ENCODE measurements around the gene RPL21. TPM values are rescaled to one million over a fixed set of nuclear protein-coding genes. Genes with fewer than 3 reads are reported as not detected.

Gene RPL21
- total and polyA plus RNA-seq, 12 donors: 498 to 1,188 (median 598) TPM

DNA sequence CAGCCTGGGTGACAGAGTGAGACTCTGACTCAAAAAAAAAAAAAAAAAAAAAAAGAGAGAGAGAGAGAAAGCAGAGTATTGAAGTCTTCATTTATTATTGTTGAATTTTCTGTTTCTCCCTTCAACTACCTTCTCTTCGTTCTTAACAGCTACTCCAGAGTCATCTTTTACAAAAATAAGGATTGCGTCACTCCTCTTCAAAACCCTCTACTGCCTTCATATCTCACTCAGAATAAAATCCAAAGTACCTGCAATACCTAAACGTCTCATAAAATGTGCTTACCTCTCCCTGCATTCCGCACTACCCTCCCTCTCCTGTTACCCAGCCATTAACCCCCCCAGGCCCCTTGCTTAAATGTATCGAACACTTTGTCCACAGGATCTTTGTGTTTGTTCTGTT is 17.4 kb upstream of the RPL21 start:
- DNase-seq (no peak), ATAC-seq (no peak)
- Histone ChIP-seq H3K4me3 (no peak overlapping the region), H3K27ac (no peak overlapping the region), H3K27me3 (no peaks in the 10 kb centered on the region), H3K4me1 (no peaks in the 10 kb centered on the region), H3K9me3 (peaks cover 0 to 15% (median 0%) of the 10 kb centered on the region in 11 donors), H3K36me3 (no peaks in the 10 kb centered on the region)
- intact Hi-C loops (cut with DNase I): no loop called here
- TF ChIP-seq CTCF (IDR thresholded peaks at IDR 0.05): no peak
- WGBS, 2 donors: 87 to 91% methylated on average over 5 of the region's 5 CpGs

- Histone ChIP-seq H3K27me3 (no peaks in the 10 kb centered on the region), H3K36me3 (no peaks in the 10 kb centered on the region), H3K4me1 (no peaks in the 10 kb centered on the region), H3K27ac (no peak overlapping the region), H3K9me3 (peaks cover 0 to 12% (median 0%) of the 10 kb centered on the region in 11 donors), H3K4me3 (no peak overlapping the region)
- WGBS, 2 donors: 53 to 54% methylated on average over 2 of the region's 2 CpGs
- no peak for TF ChIP-seq CTCF (IDR thresholded peaks at IDR 0.05)
- ATAC-seq (no peak), DNase-seq (no peak)
- intact Hi-C loops (cut with DNase I): no loop called here
These were observed 14.9 kb upstream of the RPL21 start for GRCh38 chr13:27236478-27236877.

- WGBS, 2 donors: 85 to 87% methylated on average over 5 of the region's 5 CpGs
- intact Hi-C loops (cut with DNase I): no loop called here
- TF ChIP-seq CTCF (IDR thresholded peaks at IDR 0.05): no peak
- Histone ChIP-seq H3K9me3 (no peaks in the 10 kb centered on the region), H3K36me3 (peaks cover 0 to 10% (median 0%) of the 10 kb centered on the region in 9 donors), H3K27ac (no peak overlapping the region), H3K4me1 (no peaks in the 10 kb centered on the region), H3K27me3 (no peaks in the 10 kb centered on the region), H3K4me3 (no peak overlapping the region)
- no peak for DNase-seq
- ATAC-seq: no peak
These were observed 8.7 kb upstream of the RPL21 start for GRCh38 chr13:27242702-27243101.

- DNase-seq: no peak
- H3K27ac ChIP-seq: no peak overlapping the region
- peaks cover 0 to 15% (median 0%) of the 10 kb centered on the region in 9 donors for H3K36me3 ChIP-seq
- WGBS, 2 donors: 86 to 87% methylated on average over 7 of the region's 7 CpGs
- intact Hi-C loops (cut with DNase I): no loop called here
- H3K4me3 ChIP-seq: no peak overlapping the region
- no peaks in the 10 kb centered on the region for H3K9me3 ChIP-seq
- no peaks in the 10 kb centered on the region for H3K27me3 ChIP-seq
- ATAC-seq: no peak
- TF ChIP-seq CTCF (IDR thresholded peaks at IDR 0.05): no peak
- peaks cover 0 to 13% (median 8%) of the 10 kb centered on the region in 9 donors for H3K4me1 ChIP-seq
These were observed 5.7 kb upstream of the RPL21 start for GRCh38 chr13:27245610-27246009.
